Natural killer cell (primary cell): Measurements from ENCODE around the gene ATP5F1C. TPM values are rescaled to one million over a fixed set of nuclear protein-coding genes. Genes with fewer than 3 reads are reported as not detected.

ENCODE experiments used
- ATAC-seq, 3 donors: fragments of 150-1000 bp in 2 of 3; fragments of 200-7000 bp in 1 of 3; cut with Tn5 transposase; 1 replicate in 1 of 3; 2 replicates in 2 of 3; pipeline ENCODE4 v1.10.0; 2021; ENCODE audit warnings: mild to moderate bottlenecking in 2 of 3, moderate library complexity in 2 of 3
- DNase-seq, 2 donors: peaks; one replicate each; pipeline versions ENCODE4 v3.0.0 to v3.0.0-alpha.2; 2013 to 2021; ENCODE audit warnings: mixed read lengths in 1 of 2
- H3K27ac ChIP-seq: one replicate; pipeline ENCODE4 v1.5.1; 2013; ENCODE audit warnings: mild to moderate bottlenecking, low read length
- H3K27me3 ChIP-seq: one replicate; pipeline ENCODE4 v1.6.1; 2013; ENCODE audit warnings: low read length; ENCODE audit not compliant: control insufficient read depth, insufficient read depth
- H3K36me3 ChIP-seq: one replicate; pipeline ENCODE4 v1.6.1; 2013; ENCODE audit warnings: low read length; ENCODE audit not compliant: control insufficient read depth, insufficient read depth
- H3K4me1 ChIP-seq: one replicate; pipeline ENCODE4 v1.6.1; 2013; ENCODE audit warnings: low read length; ENCODE audit not compliant: control insufficient read depth, insufficient read depth
- H3K4me3 ChIP-seq: one replicate; pipeline ENCODE4 v1.5.1; 2013; ENCODE audit warnings: low read length
- H3K9me3 ChIP-seq: one replicate; pipeline ENCODE4 v1.6.1; 2013; ENCODE audit warnings: low read length; ENCODE audit not compliant: control insufficient read depth, insufficient read depth
- H3K27ac Mint-ChIP-seq, 2 donors: one replicate each; pipeline ENCODE4 v1.8.0; 2022; ENCODE audit warnings: mild to moderate bottlenecking in 2 of 2, mixed read lengths in 2 of 2, moderate library complexity in 1 of 2
- H3K27me3 Mint-ChIP-seq, 2 donors: one replicate each; pipeline ENCODE4 v1.8.0; 2022; ENCODE audit warnings: low read depth in 2 of 2, mixed read lengths in 2 of 2
- H3K36me3 Mint-ChIP-seq: one replicate; pipeline ENCODE4 v1.8.0; 2022; ENCODE audit warnings: mixed read lengths
- H3K4me1 Mint-ChIP-seq, 2 donors: one replicate each; pipeline ENCODE4 v1.8.0; 2022; ENCODE audit warnings: mixed read lengths in 2 of 2
- H3K4me3 Mint-ChIP-seq: one replicate; pipeline ENCODE4 v1.8.0; 2022; ENCODE audit warnings: mild to moderate bottlenecking, moderate library complexity, mixed read lengths
- H3K9me3 Mint-ChIP-seq, 2 donors: one replicate each; pipeline ENCODE4 v1.8.0; 2022; ENCODE audit warnings: mixed read lengths in 2 of 2
- WGBS: methylation state at CpG from one replicate; pipeline ENCODE4 v1.1.7; 2013; ENCODE audit warnings: missing lambda C conversion rate; ENCODE audit not compliant: insufficient coverage; 5-methylcytosine and 5-hydroxymethylcytosine counted together
- intact Hi-C: fragments of 100-400 bp; cut with micrococcal nuclease; formaldehyde crosslinking; loops from one replicate; pipeline ENCODE4 v1.14.2; 2022
- total RNA-seq, 4 donors: library from RNA; stranded (reverse); fragments of 120-200 nt in 1 of 4; gene quantifications; one replicate each; pipeline versions ENCODE4 v1.2.3 to v1.2.4, GENCODE V29; 2013 to 2022
- TF ChIP-seq, protein P1 (sequence below): fragments of 200-600 bp; IDR thresholded peaks from one replicate; pipeline ENCODE4 v1.8.0; 2022; ENCODE audit warnings: antibody characterized with exemption

ATP5F1C gene
- total RNA-seq, 3 donors from 2014 or later (not counting 1 experiment from before 2014, with no cell fraction given) = 127 to 145 (median 135) TPM

DNA sequence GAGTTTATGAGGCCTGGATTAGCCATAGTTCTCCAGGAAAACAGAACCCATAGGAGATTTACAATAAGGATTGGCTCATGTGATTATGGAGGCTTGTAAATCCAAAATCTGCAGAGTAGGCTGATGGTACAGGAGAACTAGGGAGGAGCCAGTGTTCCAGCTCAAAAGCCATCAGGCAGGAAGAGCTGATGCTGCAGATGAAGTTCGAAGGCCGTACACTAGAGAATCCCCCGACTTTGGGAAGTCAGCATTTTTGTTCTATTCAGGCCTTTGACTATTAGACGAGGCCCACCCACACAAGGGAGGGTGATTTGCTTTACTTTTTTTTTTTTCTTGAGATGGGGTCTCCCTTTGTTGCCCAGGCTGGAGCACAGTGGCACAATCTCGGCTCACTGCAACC is 37.8 kb upstream of the ATP5F1C start:
- no peak overlapping the region for H3K4me3 ChIP-seq
- WGBS = 98% methylated on average over 5 of the region's 5 CpGs
- no peak for ATAC-seq
- Mint-ChIP-seq H3K9me3 (no peaks in the 10 kb centered on the region), H3K36me3 (peaks cover 21% of the 10 kb centered on the region), H3K27ac (no peak overlapping the region), H3K4me1 (no peaks in the 10 kb centered on the region), H3K4me3 (no peak overlapping the region), H3K27me3 (no peaks in the 10 kb centered on the region)
- no peak for DNase-seq
- no peaks in the 10 kb centered on the region for H3K4me1 ChIP-seq
- H3K27me3 ChIP-seq = no peaks in the 10 kb centered on the region
- H3K27ac ChIP-seq = no peak overlapping the region
- no peaks in the 10 kb centered on the region for H3K9me3 ChIP-seq
- TF ChIP-seq, protein P1, sequence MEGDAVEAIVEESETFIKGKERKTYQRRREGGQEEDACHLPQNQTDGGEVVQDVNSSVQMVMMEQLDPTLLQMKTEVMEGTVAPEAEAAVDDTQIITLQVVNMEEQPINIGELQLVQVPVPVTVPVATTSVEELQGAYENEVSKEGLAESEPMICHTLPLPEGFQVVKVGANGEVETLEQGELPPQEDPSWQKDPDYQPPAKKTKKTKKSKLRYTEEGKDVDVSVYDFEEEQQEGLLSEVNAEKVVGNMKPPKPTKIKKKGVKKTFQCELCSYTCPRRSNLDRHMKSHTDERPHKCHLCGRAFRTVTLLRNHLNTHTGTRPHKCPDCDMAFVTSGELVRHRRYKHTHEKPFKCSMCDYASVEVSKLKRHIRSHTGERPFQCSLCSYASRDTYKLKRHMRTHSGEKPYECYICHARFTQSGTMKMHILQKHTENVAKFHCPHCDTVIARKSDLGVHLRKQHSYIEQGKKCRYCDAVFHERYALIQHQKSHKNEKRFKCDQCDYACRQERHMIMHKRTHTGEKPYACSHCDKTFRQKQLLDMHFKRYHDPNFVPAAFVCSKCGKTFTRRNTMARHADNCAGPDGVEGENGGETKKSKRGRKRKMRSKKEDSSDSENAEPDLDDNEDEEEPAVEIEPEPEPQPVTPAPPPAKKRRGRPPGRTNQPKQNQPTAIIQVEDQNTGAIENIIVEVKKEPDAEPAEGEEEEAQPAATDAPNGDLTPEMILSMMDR = no peak
- intact Hi-C loops = loop anchor here (10.0 kb wide), 1 partner anchor 1455 kb away; no protein-coding TSS in a partner anchor
- H3K36me3 ChIP-seq = peaks cover 25% of the 10 kb centered on the region

DNA sequence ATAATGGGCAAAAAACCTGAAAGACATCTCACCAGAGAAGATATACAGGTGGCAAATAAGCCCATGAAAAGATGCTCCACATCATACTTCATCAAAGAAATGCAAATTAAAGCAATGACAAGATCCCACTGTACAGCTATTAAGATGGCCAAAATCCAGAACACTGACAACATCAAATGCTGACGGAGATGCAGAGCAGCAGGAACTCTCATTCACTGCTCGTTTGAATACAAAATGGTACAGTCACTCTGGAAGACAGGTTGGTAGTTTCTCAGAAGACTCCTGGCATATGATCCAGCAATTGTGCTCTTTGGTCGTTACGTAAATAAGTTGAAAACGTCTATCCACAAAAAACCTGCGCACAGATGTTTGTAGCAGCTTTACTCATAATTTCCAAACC is 35.7 kb upstream of the ATP5F1C start:
- Histone ChIP-seq H3K27me3 (no peaks in the 10 kb centered on the region), H3K4me3 (no peak overlapping the region), H3K27ac (no peak overlapping the region), H3K4me1 (no peaks in the 10 kb centered on the region), H3K9me3 (no peaks in the 10 kb centered on the region), H3K36me3 (peaks cover 32% of the 10 kb centered on the region)
- no peak for DNase-seq
- H3K9me3 Mint-ChIP-seq = no peaks in the 10 kb centered on the region
- intact Hi-C loops = loop anchor here (10.0 kb wide), 1 partner anchor 1453 kb away; no protein-coding TSS in a partner anchor
- no peaks in the 10 kb centered on the region for H3K27me3 Mint-ChIP-seq
- TF ChIP-seq, protein P1 = no peak
- H3K4me3 Mint-ChIP-seq = no peak overlapping the region
- WGBS = 96% methylated on average over 6 of the region's 6 CpGs
- no peaks in the 10 kb centered on the region for H3K4me1 Mint-ChIP-seq
- H3K27ac Mint-ChIP-seq = peak overlapping the region in 1 of 2 donors; percentile 23
- no peak for ATAC-seq
- H3K36me3 Mint-ChIP-seq = peaks cover 21% of the 10 kb centered on the region

DNA sequence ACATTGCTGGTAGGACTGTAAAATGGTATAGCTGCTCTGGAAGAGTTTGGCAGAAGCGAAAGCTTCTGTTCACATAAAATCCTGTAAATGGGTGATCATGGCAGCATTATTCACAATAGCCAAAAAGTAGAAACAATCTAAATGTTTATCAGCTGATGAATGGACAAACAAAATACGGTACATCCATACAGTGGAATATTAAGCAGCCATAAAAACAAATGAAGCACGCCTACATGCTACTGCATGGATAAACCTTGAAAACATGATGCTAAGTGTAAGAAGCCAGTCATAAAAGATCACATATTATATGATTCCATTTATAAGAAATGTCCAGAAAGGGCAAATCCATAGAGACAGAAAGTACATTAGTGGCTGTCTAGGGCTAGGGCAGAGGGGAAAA is 32.9 kb upstream of the ATP5F1C start:
- Mint-ChIP-seq H3K27me3 (no peaks in the 10 kb centered on the region), H3K4me1 (no peaks in the 10 kb centered on the region), H3K36me3 (peaks cover 26% of the 10 kb centered on the region), H3K9me3 (no peaks in the 10 kb centered on the region), H3K4me3 (no peak overlapping the region), H3K27ac (no peak overlapping the region)
- H3K27ac ChIP-seq = no peak overlapping the region
- DNase-seq = no peak
- TF ChIP-seq, protein P1 = no peak
- H3K4me1 ChIP-seq = no peaks in the 10 kb centered on the region
- intact Hi-C loops = loop anchor here (10.0 kb wide), 1 partner anchor 1450 kb away; no protein-coding TSS in a partner anchor
- WGBS = 95% methylated on average over 3 of the region's 3 CpGs
- H3K36me3 ChIP-seq = peaks cover 60% of the 10 kb centered on the region
- H3K9me3 ChIP-seq = no peaks in the 10 kb centered on the region
- no peak overlapping the region for H3K4me3 ChIP-seq
- no peak for ATAC-seq
- no peaks in the 10 kb centered on the region for H3K27me3 ChIP-seq

DNA sequence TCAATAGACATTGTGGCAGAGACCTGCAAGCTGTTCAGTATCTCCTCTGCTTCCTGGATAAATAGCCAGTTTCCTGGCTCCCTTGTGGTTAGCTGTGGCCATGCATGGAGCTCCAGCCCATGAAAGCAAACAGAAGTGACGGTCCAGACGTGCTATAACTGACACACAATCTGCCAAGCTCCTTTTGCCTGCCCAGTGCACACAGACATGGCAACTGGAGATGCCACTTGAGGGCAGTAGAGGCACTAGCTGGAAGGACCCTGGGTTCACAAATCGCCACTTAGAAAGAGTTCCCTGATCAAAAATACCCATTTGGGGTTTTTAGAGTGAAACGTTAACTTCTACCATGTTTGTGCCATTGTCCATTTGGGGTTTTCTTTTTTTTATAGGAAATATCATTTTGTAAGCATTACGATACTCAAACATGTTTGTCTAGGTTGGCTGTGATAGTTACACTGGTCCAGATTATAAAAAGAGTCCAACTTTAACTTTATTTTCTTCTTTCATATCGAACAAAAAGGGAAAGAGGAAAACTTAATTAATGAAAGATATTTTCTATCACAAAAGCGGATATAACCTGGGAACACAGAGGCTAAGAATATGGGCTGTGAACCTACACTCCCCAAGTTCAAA is 31.5 kb upstream of the ATP5F1C start:
- H3K36me3 Mint-ChIP-seq = peaks cover 26% of the 10 kb centered on the region
- H3K4me3 ChIP-seq = no peak overlapping the region
- no peak overlapping the region for H3K27ac Mint-ChIP-seq
- no peaks in the 10 kb centered on the region for H3K9me3 ChIP-seq
- peaks cover 74% of the 10 kb centered on the region for H3K36me3 ChIP-seq
- H3K9me3 Mint-ChIP-seq = no peaks in the 10 kb centered on the region
- intact Hi-C loops = loop anchor here (10.0 kb wide), 1 partner anchor 1448 kb away; no protein-coding TSS in a partner anchor
- H3K4me1 Mint-ChIP-seq = no peaks in the 10 kb centered on the region
- TF ChIP-seq, protein P1 = no peak
- no peaks in the 10 kb centered on the region for H3K4me1 ChIP-seq
- no peaks in the 10 kb centered on the region for H3K27me3 ChIP-seq
- H3K4me3 Mint-ChIP-seq = no peak overlapping the region
- H3K27me3 Mint-ChIP-seq = no peaks in the 10 kb centered on the region
- peak in 1 of 3 donors; percentile 40 for ATAC-seq
- DNase-seq = peak in 1 of 2 donors; percentile 46
- 62% methylated on average over 4 of the region's 7 CpGs for WGBS
- H3K27ac ChIP-seq = no peak overlapping the region
